HepG2 (cell line): ENCODE data around the gene ZFP36. TPM values are rescaled to one million over a fixed set of nuclear protein-coding genes. Genes with fewer than 3 reads are reported as not detected.
A peak's percentile ranks its signal among the peaks of the same experiment; 100 is the strongest.

Source experiments
- FOXP4 ChIP-seq: sonication (generic); formaldehyde crosslinking; IDR thresholded peaks from 2 replicates; pipeline ENCODE4 v1.4.0; 2020; ENCODE audit warnings: missing genetic modification reagents
- GATAD2A ChIP-seq: IDR thresholded peaks from 2 replicates; pipeline ENCODE4 v1.6.1; 2016
- IRX3 ChIP-seq: sonication (generic); formaldehyde crosslinking; IDR thresholded peaks from 2 replicates; pipeline ENCODE4 v1.8.1; 2023; ENCODE audit warnings: mild to moderate bottlenecking, low read depth, missing genetic modification reagents, borderline replicate concordance
- YY1 ChIP-seq: IDR thresholded peaks from 2 replicates; pipeline ENCODE4 v1.6.1; 2011; ENCODE audit warnings: low read length, low read depth, moderate library complexity, mild to moderate bottlenecking; ENCODE audit not compliant: insufficient read depth, insufficient replicate concordance
- ZC3H13 ChIP-seq: sonication (generic); formaldehyde crosslinking; IDR thresholded peaks from 2 replicates; pipeline ENCODE4 v1.8.1; 2023; ENCODE audit warnings: mild to moderate bottlenecking, missing genetic modification reagents, moderate library complexity
- ZNF281 ChIP-seq: sonication (generic); formaldehyde crosslinking; IDR thresholded peaks from 2 replicates; pipeline ENCODE4 v1.4.0; 2020; ENCODE audit warnings: missing genetic modification reagents, borderline replicate concordance
- ZNF609 ChIP-seq: sonication (generic); formaldehyde crosslinking; IDR thresholded peaks from 2 replicates; pipeline ENCODE4 v1.4.0; 2020; ENCODE audit warnings: mild to moderate bottlenecking, missing genetic modification reagents, borderline replicate concordance
- polyA plus RNA-seq, 8 experiments: library from polyadenylated mRNA; depleted of rRNA in 3 of 8; stranded (reverse) in 7 of 8; unstranded in 1 of 8; fragments of >200 nt; fragmentation: Illumina TruSeq in 4 of 8; extraction: Trizol in 4 of 8; gene quantifications; 2 replicates each; pipeline versions ENCODE4 v1.2.1 to v1.2.3, GENCODE V29; 2011 to 2016; ENCODE audit warnings: low read depth in 4 of 8, missing spikeins in 1 of 8, mixed read lengths in 1 of 8; ENCODE audit not compliant: insufficient read depth in 1 of 8
- total RNA-seq, 5 experiments: library from RNA; depleted of rRNA; stranded (reverse); fragments of >200 nt; fragmentation: Illumina TruSeq; extraction: Trizol; gene quantifications; 2 replicates each; pipeline ENCODE4 v1.2.3, GENCODE V29; 2016; ENCODE audit warnings: low read depth in 1 of 5
- TF ChIP-seq, protein P1 (sequence below): IDR thresholded peaks from 2 replicates; pipeline ENCODE4 v1.6.1; 2016; ENCODE audit warnings: mild to moderate bottlenecking, missing biosample characterization, missing genetic modification reagents
- TF ChIP-seq, protein P2 (sequence below): sonication (generic); formaldehyde crosslinking; IDR thresholded peaks from 2 replicates; pipeline ENCODE4 v1.4.0; 2020; ENCODE audit warnings: missing genetic modification reagents
- TF ChIP-seq, protein P3 (sequence below): sonication (generic); formaldehyde crosslinking; IDR thresholded peaks from 2 replicates; pipeline ENCODE4 v1.8.0; 2022; ENCODE audit warnings: mild to moderate bottlenecking, missing genetic modification reagents

Gene ZFP36
- total and polyA plus RNA-seq, 2 of the 13 experiments (the other 11 are each of a cell fraction or from before 2014, with no cell fraction given) = 1.4 to 1.7 TPM

- TF ChIP-seq ZNF281 (CRISPR knock-in tag) (peak; percentile 98), IRX3 (CRISPR knock-in tag) (no peak), FOXP4 (CRISPR knock-in tag) (peak; percentile 89), GATAD2A (CRISPR knock-in tag) (peak; percentile 91), YY1 (peak; percentile 75), ZC3H13 (CRISPR knock-in tag) (peak; percentile 64), ZNF609 (CRISPR knock-in tag) (peak; percentile 69; the same call in 1 of the 2 replicates)
- TF ChIP-seq, protein P1, sequence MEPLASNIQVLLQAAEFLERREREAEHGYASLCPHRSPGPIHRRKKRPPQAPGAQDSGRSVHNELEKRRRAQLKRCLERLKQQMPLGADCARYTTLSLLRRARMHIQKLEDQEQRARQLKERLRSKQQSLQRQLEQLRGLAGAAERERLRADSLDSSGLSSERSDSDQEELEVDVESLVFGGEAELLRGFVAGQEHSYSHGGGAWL (CRISPR knock-in tag) = peak; percentile 29; the same call in 1 of the 2 replicates
- TF ChIP-seq, protein P2, sequence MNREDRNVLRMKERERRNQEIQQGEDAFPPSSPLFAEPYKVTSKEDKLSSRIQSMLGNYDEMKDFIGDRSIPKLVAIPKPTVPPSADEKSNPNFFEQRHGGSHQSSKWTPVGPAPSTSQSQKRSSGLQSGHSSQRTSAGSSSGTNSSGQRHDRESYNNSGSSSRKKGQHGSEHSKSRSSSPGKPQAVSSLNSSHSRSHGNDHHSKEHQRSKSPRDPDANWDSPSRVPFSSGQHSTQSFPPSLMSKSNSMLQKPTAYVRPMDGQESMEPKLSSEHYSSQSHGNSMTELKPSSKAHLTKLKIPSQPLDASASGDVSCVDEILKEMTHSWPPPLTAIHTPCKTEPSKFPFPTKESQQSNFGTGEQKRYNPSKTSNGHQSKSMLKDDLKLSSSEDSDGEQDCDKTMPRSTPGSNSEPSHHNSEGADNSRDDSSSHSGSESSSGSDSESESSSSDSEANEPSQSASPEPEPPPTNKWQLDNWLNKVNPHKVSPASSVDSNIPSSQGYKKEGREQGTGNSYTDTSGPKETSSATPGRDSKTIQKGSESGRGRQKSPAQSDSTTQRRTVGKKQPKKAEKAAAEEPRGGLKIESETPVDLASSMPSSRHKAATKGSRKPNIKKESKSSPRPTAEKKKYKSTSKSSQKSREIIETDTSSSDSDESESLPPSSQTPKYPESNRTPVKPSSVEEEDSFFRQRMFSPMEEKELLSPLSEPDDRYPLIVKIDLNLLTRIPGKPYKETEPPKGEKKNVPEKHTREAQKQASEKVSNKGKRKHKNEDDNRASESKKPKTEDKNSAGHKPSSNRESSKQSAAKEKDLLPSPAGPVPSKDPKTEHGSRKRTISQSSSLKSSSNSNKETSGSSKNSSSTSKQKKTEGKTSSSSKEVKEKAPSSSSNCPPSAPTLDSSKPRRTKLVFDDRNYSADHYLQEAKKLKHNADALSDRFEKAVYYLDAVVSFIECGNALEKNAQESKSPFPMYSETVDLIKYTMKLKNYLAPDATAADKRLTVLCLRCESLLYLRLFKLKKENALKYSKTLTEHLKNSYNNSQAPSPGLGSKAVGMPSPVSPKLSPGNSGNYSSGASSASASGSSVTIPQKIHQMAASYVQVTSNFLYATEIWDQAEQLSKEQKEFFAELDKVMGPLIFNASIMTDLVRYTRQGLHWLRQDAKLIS (CRISPR knock-in tag) = peak; percentile 79; the same call in 1 of the 2 replicates
- TF ChIP-seq, protein P3, sequence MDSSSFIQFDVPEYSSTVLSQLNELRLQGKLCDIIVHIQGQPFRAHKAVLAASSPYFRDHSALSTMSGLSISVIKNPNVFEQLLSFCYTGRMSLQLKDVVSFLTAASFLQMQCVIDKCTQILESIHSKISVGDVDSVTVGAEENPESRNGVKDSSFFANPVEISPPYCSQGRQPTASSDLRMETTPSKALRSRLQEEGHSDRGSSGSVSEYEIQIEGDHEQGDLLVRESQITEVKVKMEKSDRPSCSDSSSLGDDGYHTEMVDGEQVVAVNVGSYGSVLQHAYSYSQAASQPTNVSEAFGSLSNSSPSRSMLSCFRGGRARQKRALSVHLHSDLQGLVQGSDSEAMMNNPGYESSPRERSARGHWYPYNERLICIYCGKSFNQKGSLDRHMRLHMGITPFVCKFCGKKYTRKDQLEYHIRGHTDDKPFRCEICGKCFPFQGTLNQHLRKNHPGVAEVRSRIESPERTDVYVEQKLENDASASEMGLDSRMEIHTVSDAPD (CRISPR knock-in tag) = 0 out of 2 replicates have a peak, but pooled peaks have one; percentile 38
Measured at GRCh38 chr19:39397360-39398296, 9.0 kb upstream of the ZFP36 start (continued).
